OCI-LY1 (cell line): ENCODE data around the gene DMC1.

Source experiments
- H2AFZ ChIP-seq: fragments of 200-600 bp; sonication (generic), shearing (Covaris generic); 2 replicates; pipeline ENCODE4 v1.6.0; 2014; ENCODE audit warnings: antibody characterized with exemption, mild to moderate bottlenecking, low read length
- H3F3A ChIP-seq: fragments of 200-600 bp; sonication (generic), shearing (Covaris generic); 2 replicates; pipeline ENCODE4 v1.6.0; 2014; ENCODE audit warnings: mild to moderate bottlenecking, antibody characterized with exemption, low read length, moderate library complexity; ENCODE audit not compliant: insufficient read depth
- H3K27ac ChIP-seq: fragments of 200-600 bp; sonication (generic); 2 replicates; pipeline ENCODE4 v1.5.1; 2014; ENCODE audit warnings: low read length, mixed run types, mild to moderate bottlenecking, low read depth; ENCODE audit not compliant: poor library complexity, severe bottlenecking
- H3K27me3 ChIP-seq: fragments of 200-600 bp; sonication (generic); 2 replicates; pipeline ENCODE4 v1.6.0; 2014; ENCODE audit warnings: antibody characterized with exemption, mild to moderate bottlenecking, low read length, moderate library complexity; ENCODE audit not compliant: insufficient read depth
- H3K36me3 ChIP-seq: fragments of 200-600 bp; sonication (generic); 2 replicates; pipeline ENCODE4 v1.6.1; 2014; ENCODE audit warnings: mild to moderate bottlenecking, antibody characterized with exemption, low read length, moderate library complexity, mixed read lengths; ENCODE audit not compliant: insufficient read depth
- H3K4me1 ChIP-seq: fragments of 200-600 bp; sonication (generic); 2 replicates; pipeline ENCODE4 v1.5.1; 2014; ENCODE audit warnings: mild to moderate bottlenecking, low read length, moderate library complexity; ENCODE audit not compliant: insufficient read depth, severe bottlenecking
- H3K4me2 ChIP-seq: fragments of 200-600 bp; sonication (generic), shearing (Covaris generic); 2 replicates; pipeline ENCODE4 v1.6.1; 2014; ENCODE audit warnings: low read length
- H3K4me3 ChIP-seq: fragments of 200-600 bp; sonication (generic); 2 replicates; pipeline ENCODE4 v1.5.1; 2014; ENCODE audit warnings: low read length, low read depth, mild to moderate bottlenecking, mixed read lengths; ENCODE audit not compliant: poor library complexity, severe bottlenecking
- H3K79me2 ChIP-seq: fragments of 200-600 bp; shearing (Covaris generic); 2 replicates; pipeline ENCODE4 v1.6.1; 2016; ENCODE audit warnings: mixed run types, low read length, mixed read lengths; ENCODE audit not compliant: insufficient read depth
- H3K9ac ChIP-seq: fragments of 200-600 bp; sonication (generic), shearing (Covaris generic); 2 replicates; pipeline ENCODE4 v1.6.1; 2014; ENCODE audit warnings: mild to moderate bottlenecking, low read length, mixed read lengths
- H3K9me2 ChIP-seq: fragments of 200-600 bp; sonication (generic), shearing (Covaris generic); 2 replicates; pipeline ENCODE4 v1.6.1; 2014; ENCODE audit warnings: low read depth, mild to moderate bottlenecking, low read length, mixed read lengths
- H3K9me3 ChIP-seq: fragments of 200-600 bp; shearing (Covaris generic); 2 replicates; pipeline ENCODE4 v1.6.1; 2014; ENCODE audit warnings: low read length, mixed read lengths
- H4K20me1 ChIP-seq: fragments of 200-600 bp; sonication (generic), shearing (Covaris generic); 2 replicates; pipeline ENCODE4 v1.6.0; 2016; ENCODE audit warnings: mild to moderate bottlenecking, low read length; ENCODE audit not compliant: insufficient read depth
- EZH2 ChIP-seq: fragments of 200-600 bp; sonication (generic), shearing (Covaris generic); IDR thresholded peaks from 2 replicates; pipeline ENCODE4 v1.8.0; 2017; ENCODE audit warnings: borderline replicate concordance, mixed run types, mild to moderate bottlenecking, antibody characterized with exemption, low read length, moderate library complexity, mixed read lengths
- TF ChIP-seq, protein P1 (sequence below): fragments of 200-600 bp; sonication (generic), shearing (Covaris generic); IDR thresholded peaks from 2 replicates; pipeline ENCODE4 v1.5.1; 2017; ENCODE audit warnings: mild to moderate bottlenecking, antibody characterized with exemption, low read length, moderate library complexity, mixed read lengths

The DMC1 gene

DNA sequence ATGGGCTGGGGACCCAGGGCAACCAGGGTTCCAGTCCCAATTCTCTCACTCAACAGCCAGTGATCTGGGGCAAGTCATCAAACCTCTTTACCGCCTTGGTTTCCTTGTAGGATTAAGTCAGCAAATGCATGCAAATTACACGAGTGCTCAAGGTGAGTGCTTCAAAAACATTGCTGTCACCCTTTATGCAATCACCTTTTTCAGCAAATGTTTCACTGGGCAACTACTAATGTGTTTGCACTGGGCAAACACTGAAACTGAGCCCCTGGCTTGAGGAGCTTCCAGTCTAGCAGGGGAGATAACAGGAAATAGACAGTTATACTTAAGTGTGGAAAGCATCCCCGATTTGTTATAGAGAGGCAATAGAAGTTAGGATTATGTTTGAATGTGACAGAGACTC is 37.7 kb upstream of the DMC1 start:
- H3K9me3 ChIP-seq = no peaks in the 10 kb centered on the region
- H2AFZ ChIP-seq = no peak overlapping the region
- no peaks in the 10 kb centered on the region for H3K79me2 ChIP-seq
- no peaks in the 10 kb centered on the region for H3K9me2 ChIP-seq
- no peaks in the 10 kb centered on the region for H3K36me3 ChIP-seq
- no peak overlapping the region for H3K4me3 ChIP-seq
- H3K9ac ChIP-seq = no peak overlapping the region
- H3K27me3 ChIP-seq = no peaks in the 10 kb centered on the region
- H3K27ac ChIP-seq = no peak overlapping the region
- H4K20me1 ChIP-seq = no peaks in the 10 kb centered on the region
- TF ChIP-seq, protein P1, sequence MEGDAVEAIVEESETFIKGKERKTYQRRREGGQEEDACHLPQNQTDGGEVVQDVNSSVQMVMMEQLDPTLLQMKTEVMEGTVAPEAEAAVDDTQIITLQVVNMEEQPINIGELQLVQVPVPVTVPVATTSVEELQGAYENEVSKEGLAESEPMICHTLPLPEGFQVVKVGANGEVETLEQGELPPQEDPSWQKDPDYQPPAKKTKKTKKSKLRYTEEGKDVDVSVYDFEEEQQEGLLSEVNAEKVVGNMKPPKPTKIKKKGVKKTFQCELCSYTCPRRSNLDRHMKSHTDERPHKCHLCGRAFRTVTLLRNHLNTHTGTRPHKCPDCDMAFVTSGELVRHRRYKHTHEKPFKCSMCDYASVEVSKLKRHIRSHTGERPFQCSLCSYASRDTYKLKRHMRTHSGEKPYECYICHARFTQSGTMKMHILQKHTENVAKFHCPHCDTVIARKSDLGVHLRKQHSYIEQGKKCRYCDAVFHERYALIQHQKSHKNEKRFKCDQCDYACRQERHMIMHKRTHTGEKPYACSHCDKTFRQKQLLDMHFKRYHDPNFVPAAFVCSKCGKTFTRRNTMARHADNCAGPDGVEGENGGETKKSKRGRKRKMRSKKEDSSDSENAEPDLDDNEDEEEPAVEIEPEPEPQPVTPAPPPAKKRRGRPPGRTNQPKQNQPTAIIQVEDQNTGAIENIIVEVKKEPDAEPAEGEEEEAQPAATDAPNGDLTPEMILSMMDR = no peak
- TF ChIP-seq EZH2 = no peak
- H3K4me2 ChIP-seq = no peak overlapping the region
- H3F3A ChIP-seq = no peaks in the 10 kb centered on the region
- no peaks in the 10 kb centered on the region for H3K4me1 ChIP-seq

DNA sequence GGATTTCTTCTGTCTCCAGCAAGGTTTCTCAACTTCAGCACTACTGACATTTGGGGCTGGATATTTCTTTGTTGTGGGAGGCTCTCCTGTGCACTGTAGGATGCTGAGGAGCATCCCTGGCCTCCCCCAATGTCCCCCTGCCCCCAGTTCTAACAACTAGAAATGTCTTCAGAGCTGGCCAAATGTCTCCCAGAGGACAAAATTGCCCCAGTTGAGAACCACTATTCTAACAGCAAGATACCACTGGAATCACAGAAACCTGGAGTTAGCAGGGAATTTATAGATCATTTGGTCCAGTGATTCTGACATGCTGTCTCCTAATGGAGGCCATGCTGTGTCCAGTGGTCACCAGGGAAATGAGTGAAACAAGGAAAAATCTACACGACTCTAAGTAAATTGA is 32.2 kb upstream of the DMC1 start:
- no peak overlapping the region for H3K9ac ChIP-seq
- no peak overlapping the region for H3K4me2 ChIP-seq
- TF ChIP-seq, protein P1 = no peak
- no peak for TF ChIP-seq EZH2
- no peaks in the 10 kb centered on the region for H3K9me3 ChIP-seq
- no peaks in the 10 kb centered on the region for H3K4me1 ChIP-seq
- no peaks in the 10 kb centered on the region for H3K79me2 ChIP-seq
- H2AFZ ChIP-seq = no peak overlapping the region
- H3K36me3 ChIP-seq = no peaks in the 10 kb centered on the region
- no peak overlapping the region for H3K27ac ChIP-seq
- no peaks in the 10 kb centered on the region for H4K20me1 ChIP-seq
- H3K4me3 ChIP-seq = no peak overlapping the region
- H3F3A ChIP-seq = no peaks in the 10 kb centered on the region
- no peaks in the 10 kb centered on the region for H3K27me3 ChIP-seq
- H3K9me2 ChIP-seq = no peaks in the 10 kb centered on the region

- Histone ChIP-seq H3K4me1 (no peaks in the 10 kb centered on the region), H3K27ac (no peak overlapping the region), H3K9ac (no peak overlapping the region), H3K9me2 (no peaks in the 10 kb centered on the region), H3K4me3 (no peak overlapping the region), H3K9me3 (no peaks in the 10 kb centered on the region), H3K79me2 (no peaks in the 10 kb centered on the region), H3K4me2 (no peak overlapping the region), H3K27me3 (no peaks in the 10 kb centered on the region), H2AFZ (no peak overlapping the region), H3K36me3 (no peaks in the 10 kb centered on the region), H4K20me1 (no peaks in the 10 kb centered on the region), H3F3A (no peaks in the 10 kb centered on the region)
- no peak for TF ChIP-seq EZH2
- TF ChIP-seq, protein P1 = no peak
Observed at GRCh38 chr22:38601221-38601764, 31.3 kb upstream of the DMC1 start.
